ENCODE measurements around the gene C17orf100.

Gene C17orf100

GRCh38 chr17:6696906-6697305 lies 45.3 kb downstream of the C17orf100 start:
- no peak for DNase-seq

DNA sequence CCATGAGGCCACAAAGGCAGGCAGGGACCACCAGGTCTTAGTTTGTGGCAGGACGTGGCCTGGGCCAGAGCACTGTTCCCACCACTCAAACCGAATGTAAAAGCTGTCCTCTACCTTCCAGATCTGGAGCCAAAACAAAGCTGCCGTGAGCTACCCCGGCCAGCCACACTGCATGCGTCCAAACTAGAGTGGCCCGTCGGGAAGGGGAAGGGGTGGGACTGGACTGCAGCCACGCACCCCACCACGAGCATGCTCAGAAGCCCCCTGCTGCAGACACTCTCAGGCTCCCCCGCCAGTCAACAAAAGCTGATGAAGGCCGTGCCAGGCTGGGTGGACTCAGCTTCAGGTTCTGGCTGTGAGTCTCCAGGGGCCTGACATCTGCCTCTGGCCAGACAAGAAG lies 46.4 kb downstream of the C17orf100 start:
- no peak for DNase-seq

GRCh38 chr17:6699997-6700947 lies 48.7 kb downstream of the C17orf100 start:
- no peak for DNase-seq

DNA sequence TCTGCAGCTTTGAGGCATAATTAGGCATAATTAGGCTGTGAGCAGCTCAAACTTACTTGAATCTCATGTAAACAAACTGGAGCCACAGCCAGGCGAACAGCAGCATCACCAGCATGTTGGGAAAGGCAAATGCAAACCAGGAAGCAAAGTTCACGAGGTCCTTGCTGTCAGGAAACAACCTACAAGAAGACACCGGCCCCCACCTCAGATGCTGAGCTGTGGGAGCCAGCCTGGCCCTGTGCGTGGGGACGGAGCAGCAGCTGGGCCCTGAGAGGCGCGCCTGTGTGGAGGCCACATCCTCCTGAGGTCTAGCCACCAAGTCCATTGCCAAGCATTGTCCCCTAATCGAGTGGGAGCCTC lies 49.4 kb downstream of the C17orf100 start:
- no peak for DNase-seq

- no peak for DNase-seq
These were observed 50.2 kb downstream of the C17orf100 start for GRCh38 chr17:6701719-6702118.

DNA sequence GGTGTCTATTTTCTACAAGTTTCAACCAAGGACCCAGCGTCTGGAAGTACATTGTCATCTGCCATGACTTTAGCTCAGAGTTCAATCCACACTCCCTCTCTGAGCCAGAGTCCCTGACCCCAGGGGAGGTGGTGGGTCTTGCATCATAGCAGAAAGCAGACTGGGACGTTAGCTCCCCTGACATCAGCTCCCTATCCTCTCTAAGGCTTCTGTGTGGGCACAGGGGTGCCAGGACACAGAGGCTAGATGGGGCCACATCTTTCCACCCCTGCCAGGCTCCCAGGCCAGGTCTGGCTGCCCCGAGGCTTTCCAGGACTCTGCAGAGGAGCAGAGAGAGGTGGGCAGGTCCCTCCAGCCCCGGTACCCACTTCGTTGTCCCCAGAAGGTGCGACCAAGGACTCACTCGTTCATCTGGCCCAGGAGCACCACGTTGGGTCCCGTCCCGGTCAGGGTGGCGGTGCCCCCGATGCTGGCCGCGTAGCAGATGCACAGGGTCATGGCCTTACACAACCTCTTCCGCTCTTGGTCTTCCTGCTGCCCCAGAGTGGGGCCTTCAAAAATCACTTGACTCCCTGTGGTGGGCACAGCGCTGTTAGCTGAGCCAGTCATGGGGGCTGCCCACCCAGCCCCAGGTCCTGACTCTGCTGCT lies 51.1 kb downstream of the C17orf100 start:
- DNase-seq: no peak

Measured in left hindlimb (tissue), 1 donor.